Hepatocyte (in vitro differentiated cells): ENCODE measurements around the gene OTUD5.
"Not testable (repeated sequence)": the region's sequence is repeated elsewhere in the genome, so short reads cannot be mapped to it uniquely, and the experiment has no call there.

Experiments
- EZH2 ChIP-seq: fragments of 200-600 bp; sonication (generic); IDR thresholded peaks from 2 replicates; pipeline ENCODE4 v1.6.1; 2016; ENCODE audit warnings: antibody characterized with exemption, mild to moderate bottlenecking, borderline replicate concordance
- TF ChIP-seq, protein P1 (sequence below): fragments of 200-600 bp; sonication (generic); IDR thresholded peaks from 2 replicates; pipeline ENCODE4 v1.5.1; 2016; ENCODE audit warnings: antibody characterized with exemption, mild to moderate bottlenecking; ENCODE audit not compliant: poor library complexity

DNA sequence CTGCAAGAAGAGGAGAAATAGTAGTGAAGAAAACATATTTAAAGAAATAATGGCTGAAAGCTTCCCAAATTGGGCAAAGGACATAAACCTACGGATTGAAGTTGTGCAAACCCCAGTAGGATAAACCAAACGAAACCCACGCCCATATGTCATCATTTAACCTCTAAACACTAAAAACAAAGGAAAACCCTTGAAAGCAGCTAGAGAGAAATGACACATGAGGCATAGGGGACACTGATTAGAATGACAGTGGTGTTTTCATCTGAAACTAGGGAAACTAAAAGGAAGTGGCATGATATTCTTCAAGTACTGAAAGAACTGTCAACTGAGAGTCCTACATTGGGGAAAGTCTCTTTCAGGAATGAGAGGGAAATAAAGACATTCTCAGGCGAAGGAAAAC lies 80.5 kb downstream of the OTUD5 start:
- TF ChIP-seq, protein P1, sequence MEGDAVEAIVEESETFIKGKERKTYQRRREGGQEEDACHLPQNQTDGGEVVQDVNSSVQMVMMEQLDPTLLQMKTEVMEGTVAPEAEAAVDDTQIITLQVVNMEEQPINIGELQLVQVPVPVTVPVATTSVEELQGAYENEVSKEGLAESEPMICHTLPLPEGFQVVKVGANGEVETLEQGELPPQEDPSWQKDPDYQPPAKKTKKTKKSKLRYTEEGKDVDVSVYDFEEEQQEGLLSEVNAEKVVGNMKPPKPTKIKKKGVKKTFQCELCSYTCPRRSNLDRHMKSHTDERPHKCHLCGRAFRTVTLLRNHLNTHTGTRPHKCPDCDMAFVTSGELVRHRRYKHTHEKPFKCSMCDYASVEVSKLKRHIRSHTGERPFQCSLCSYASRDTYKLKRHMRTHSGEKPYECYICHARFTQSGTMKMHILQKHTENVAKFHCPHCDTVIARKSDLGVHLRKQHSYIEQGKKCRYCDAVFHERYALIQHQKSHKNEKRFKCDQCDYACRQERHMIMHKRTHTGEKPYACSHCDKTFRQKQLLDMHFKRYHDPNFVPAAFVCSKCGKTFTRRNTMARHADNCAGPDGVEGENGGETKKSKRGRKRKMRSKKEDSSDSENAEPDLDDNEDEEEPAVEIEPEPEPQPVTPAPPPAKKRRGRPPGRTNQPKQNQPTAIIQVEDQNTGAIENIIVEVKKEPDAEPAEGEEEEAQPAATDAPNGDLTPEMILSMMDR: not testable (repeated sequence)
- not testable (repeated sequence) for TF ChIP-seq EZH2
